K562 (cell line): ENCODE measurements around the gene NR1D1. TPM values are rescaled to one million over a fixed set of nuclear protein-coding genes. Genes with fewer than 3 reads are reported as not detected.

Experiments used
- CREB1 ChIP-seq, 2 experiments: sonication (generic) in 1 of 2; formaldehyde crosslinking in 1 of 2; IDR thresholded peaks; 2 replicates each; pipeline versions ENCODE4 v1.6.1 to v1.8.0; 2012 to 2022; ENCODE audit warnings: inconsistent platforms in 1 of 2, mild to moderate bottlenecking in 1 of 2, missing genetic modification reagents in 1 of 2, moderate library complexity in 1 of 2
- ETV6 ChIP-seq, 3 experiments: fragments of 150-350 bp in 1 of 3; sonication (generic) in 1 of 3; formaldehyde crosslinking in 1 of 3; IDR thresholded peaks; 2 replicates each; pipeline versions ENCODE4 v1.6.1 to v1.8.0; 2014 to 2022; ENCODE audit warnings: borderline replicate concordance in 2 of 3, low read depth in 2 of 3, antibody characterized with exemption in 1 of 3, low read length in 1 of 3, mild to moderate bottlenecking in 1 of 3, missing genetic modification reagents in 1 of 3
- MYNN ChIP-seq, 2 experiments: sonication (generic); formaldehyde crosslinking in 1 of 2; IDR thresholded peaks; 2 replicates each; pipeline versions ENCODE4 v1.5.0 to v1.6.1; 2016 to 2020; ENCODE audit warnings: antibody characterized with exemption in 1 of 2, missing genetic modification reagents in 1 of 2
- NR2C2 ChIP-seq, 2 experiments: fragments of 200-800 bp in 1 of 2; sonication (Bioruptor generic) in 1 of 2; sonication (generic) in 1 of 2; formaldehyde crosslinking in 1 of 2; IDR thresholded peaks; 2 replicates each; pipeline versions ENCODE4 v1.6.1 to v1.8.0; 2016 to 2022; ENCODE audit warnings: mild to moderate bottlenecking in 1 of 2, missing compliant biosample characterization in 1 of 2, missing genetic modification characterization in 1 of 2, missing genetic modification reagents in 1 of 2
- ZBTB7A ChIP-seq: IDR thresholded peaks from 2 replicates; pipeline ENCODE4 v1.6.1; 2011; ENCODE audit warnings: low read depth, mild to moderate bottlenecking, low read length, moderate library complexity, borderline replicate concordance; ENCODE audit not compliant: control insufficient read depth
- polyA plus RNA-seq, 8 experiments: library from polyadenylated mRNA; depleted of rRNA in 4 of 8; stranded (reverse) in 5 of 8; unstranded in 3 of 8; fragments of >200 nt; fragmentation: Nextera tagmentation in 2 of 8; fragmentation: Illumina TruSeq in 1 of 8; extraction: Ambion mirVana in 2 of 8; extraction: Trizol in 1 of 8; gene quantifications; 2 replicates each; pipeline versions ENCODE4 v1.2.1 to v1.2.3, GENCODE V29; 2011 to 2014; ENCODE audit warnings: inconsistent platforms in 1 of 8, missing spikeins in 1 of 8
- total RNA-seq, 7 experiments: library from RNA; depleted of rRNA in 6 of 7; stranded (reverse); fragments of >200 nt in 6 of 7; fragmentation: Illumina TruSeq in 2 of 7; extraction: Trizol in 2 of 7; gene quantifications; 2 replicates each; pipeline versions ENCODE4 v1.2.1 to v1.2.3, GENCODE V29; 2011 to 2021; ENCODE audit warnings: low replicate concordance in 1 of 7
- TF ChIP-seq, protein P1 (sequence below): fragments of 450-650 bp; IDR thresholded peaks from 2 replicates; pipeline ENCODE4 v1.6.1; 2018; ENCODE audit not compliant: partially characterized antibody
- TF ChIP-seq, protein P2 (sequence below): fragments of 450-650 bp; IDR thresholded peaks from 2 replicates; pipeline ENCODE4 v1.7.0; 2016; ENCODE audit warnings: borderline replicate concordance
- TF ChIP-seq, protein P3 (sequence below): fragments of 450-650 bp; IDR thresholded peaks from 2 replicates; pipeline ENCODE4 v1.7.1; 2018; ENCODE audit warnings: mild to moderate bottlenecking, low read depth; ENCODE audit not compliant: partially characterized antibody
- TF ChIP-seq, protein P4 (sequence below): IDR thresholded peaks from 2 replicates; pipeline ENCODE4 v1.6.1; 2014; ENCODE audit warnings: antibody characterized with exemption
- TF ChIP-seq, protein P5 (sequence below): fragments of 450-650 bp; formaldehyde crosslinking; IDR thresholded peaks from 2 replicates; pipeline ENCODE4 v1.4.0; 2020; ENCODE audit warnings: mild to moderate bottlenecking, moderate library complexity

NR1D1 gene
- total and polyA plus RNA-seq, 9 of the 15 experiments (the other 6 are each of a cell fraction or from before 2014, with no cell fraction given): 0.25 to 7.7 (median 0.65) TPM

DNA sequence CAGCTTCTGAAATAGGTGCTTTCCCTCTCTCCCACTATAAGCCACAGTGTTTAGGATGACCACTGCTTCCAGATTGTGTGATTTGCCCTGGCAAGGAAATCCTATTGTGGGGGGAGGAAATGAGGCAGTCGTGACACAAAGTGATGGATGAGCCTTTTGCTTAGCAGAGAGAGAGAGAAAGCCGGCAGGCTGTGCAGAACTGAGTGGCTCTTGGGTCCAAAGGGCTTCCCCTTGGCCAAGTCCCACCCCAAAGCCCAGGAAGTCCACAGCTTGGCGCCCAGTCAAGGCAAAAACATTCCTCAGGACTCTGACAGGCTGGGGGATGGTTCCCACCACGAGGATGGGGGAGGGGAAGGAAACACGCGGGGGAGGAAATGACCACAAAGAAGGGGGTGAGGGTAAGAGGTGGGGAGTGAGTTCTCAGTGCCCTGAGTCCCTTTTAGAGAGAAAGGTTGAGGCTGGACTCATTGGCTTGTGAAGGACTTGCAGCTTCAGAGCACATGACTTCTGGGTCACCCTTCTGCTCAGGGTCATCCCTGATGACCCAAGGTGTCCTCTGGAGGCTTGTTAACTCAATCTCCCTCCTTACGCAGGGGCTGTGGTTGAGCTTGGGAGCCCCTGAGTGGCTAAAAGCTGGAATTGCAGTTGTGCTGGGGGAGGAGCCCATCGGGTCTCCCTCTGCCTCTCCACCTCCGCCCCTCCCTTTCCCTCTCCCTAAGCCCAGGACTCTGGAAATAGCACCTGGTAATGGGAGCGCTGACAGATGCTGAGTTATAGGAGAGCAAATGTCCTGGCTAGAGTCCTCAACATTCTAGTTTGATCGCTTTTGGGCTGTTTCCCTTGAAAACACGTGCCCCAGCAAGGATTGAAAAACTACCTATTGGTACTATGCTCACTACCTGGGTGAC is 11.1 kb upstream of the NR1D1 start (continued):
- TF ChIP-seq, protein P1, sequence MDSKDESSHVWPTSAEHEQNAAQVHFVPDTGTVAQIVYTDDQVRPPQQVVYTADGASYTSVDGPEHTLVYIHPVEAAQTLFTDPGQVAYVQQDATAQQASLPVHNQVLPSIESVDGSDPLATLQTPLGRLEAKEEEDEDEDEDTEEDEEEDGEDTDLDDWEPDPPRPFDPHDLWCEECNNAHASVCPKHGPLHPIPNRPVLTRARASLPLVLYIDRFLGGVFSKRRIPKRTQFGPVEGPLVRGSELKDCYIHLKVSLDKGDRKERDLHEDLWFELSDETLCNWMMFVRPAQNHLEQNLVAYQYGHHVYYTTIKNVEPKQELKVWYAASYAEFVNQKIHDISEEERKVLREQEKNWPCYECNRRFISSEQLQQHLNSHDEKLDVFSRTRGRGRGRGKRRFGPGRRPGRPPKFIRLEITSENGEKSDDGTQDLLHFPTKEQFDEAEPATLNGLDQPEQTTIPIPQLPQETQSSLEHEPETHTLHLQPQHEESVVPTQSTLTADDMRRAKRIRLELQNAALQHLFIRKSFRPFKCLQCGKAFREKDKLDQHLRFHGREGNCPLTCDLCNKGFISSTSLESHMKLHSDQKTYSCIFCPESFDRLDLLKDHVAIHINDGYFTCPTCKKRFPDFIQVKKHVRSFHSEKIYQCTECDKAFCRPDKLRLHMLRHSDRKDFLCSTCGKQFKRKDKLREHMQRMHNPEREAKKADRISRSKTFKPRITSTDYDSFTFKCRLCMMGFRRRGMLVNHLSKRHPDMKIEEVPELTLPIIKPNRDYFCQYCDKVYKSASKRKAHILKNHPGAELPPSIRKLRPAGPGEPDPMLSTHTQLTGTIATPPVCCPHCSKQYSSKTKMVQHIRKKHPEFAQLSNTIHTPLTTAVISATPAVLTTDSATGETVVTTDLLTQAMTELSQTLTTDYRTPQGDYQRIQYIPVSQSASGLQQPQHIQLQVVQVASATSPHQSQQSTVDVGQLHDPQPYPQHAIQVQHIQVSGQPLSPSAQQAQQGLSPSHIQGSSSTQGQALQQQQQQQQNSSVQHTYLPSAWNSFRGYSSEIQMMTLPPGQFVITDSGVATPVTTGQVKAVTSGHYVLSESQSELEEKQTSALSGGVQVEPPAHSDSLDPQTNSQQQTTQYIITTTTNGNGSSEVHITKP: peak; percentile 74
- TF ChIP-seq ZBTB7A (peak; percentile 83; the same call in 1 of the 2 replicates), NR2C2 (CRISPR knock-in tag; IDR thresholded peaks at IDR 0.05) (no peak), NR2C2 (tag; IDR thresholded peaks at IDR 0.05) (peak; percentile 93), CREB1 (IDR thresholded peaks at IDR 0.05) (no peak), CREB1 (CRISPR knock-in tag; IDR thresholded peaks at IDR 0.05) (0 out of 2 replicates have a peak, but pooled peaks have one; percentile 32), ETV6 (IDR thresholded peaks at IDR 0.05; ENCODE audit: borderline replicate concordance in 1 of 2, low read depth in 2 of 2, low read length in 1 of 2) (peak; percentile 41 to 58; a peak in 1 of 4 replicates), ETV6 (CRISPR knock-in tag; IDR thresholded peaks at IDR 0.05; ENCODE audit: borderline replicate concordance) (no peak), MYNN (IDR thresholded peaks at IDR 0.05) (peak; percentile 69; the same call in 1 of the 2 replicates), MYNN (CRISPR knock-in tag; IDR thresholded peaks at IDR 0.05) (no peak)
- TF ChIP-seq, protein P2, sequence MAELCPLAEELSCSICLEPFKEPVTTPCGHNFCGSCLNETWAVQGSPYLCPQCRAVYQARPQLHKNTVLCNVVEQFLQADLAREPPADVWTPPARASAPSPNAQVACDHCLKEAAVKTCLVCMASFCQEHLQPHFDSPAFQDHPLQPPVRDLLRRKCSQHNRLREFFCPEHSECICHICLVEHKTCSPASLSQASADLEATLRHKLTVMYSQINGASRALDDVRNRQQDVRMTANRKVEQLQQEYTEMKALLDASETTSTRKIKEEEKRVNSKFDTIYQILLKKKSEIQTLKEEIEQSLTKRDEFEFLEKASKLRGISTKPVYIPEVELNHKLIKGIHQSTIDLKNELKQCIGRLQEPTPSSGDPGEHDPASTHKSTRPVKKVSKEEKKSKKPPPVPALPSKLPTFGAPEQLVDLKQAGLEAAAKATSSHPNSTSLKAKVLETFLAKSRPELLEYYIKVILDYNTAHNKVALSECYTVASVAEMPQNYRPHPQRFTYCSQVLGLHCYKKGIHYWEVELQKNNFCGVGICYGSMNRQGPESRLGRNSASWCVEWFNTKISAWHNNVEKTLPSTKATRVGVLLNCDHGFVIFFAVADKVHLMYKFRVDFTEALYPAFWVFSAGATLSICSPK: peak; percentile 89
- TF ChIP-seq, protein P3, sequence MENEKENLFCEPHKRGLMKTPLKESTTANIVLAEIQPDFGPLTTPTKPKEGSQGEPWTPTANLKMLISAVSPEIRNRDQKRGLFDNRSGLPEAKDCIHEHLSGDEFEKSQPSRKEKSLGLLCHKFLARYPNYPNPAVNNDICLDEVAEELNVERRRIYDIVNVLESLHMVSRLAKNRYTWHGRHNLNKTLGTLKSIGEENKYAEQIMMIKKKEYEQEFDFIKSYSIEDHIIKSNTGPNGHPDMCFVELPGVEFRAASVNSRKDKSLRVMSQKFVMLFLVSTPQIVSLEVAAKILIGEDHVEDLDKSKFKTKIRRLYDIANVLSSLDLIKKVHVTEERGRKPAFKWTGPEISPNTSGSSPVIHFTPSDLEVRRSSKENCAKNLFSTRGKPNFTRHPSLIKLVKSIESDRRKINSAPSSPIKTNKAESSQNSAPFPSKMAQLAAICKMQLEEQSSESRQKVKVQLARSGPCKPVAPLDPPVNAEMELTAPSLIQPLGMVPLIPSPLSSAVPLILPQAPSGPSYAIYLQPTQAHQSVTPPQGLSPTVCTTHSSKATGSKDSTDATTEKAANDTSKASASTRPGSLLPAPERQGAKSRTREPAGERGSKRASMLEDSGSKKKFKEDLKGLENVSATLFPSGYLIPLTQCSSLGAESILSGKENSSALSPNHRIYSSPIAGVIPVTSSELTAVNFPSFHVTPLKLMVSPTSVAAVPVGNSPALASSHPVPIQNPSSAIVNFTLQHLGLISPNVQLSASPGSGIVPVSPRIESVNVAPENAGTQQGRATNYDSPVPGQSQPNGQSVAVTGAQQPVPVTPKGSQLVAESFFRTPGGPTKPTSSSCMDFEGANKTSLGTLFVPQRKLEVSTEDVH: peak; percentile 61
- TF ChIP-seq, protein P4, sequence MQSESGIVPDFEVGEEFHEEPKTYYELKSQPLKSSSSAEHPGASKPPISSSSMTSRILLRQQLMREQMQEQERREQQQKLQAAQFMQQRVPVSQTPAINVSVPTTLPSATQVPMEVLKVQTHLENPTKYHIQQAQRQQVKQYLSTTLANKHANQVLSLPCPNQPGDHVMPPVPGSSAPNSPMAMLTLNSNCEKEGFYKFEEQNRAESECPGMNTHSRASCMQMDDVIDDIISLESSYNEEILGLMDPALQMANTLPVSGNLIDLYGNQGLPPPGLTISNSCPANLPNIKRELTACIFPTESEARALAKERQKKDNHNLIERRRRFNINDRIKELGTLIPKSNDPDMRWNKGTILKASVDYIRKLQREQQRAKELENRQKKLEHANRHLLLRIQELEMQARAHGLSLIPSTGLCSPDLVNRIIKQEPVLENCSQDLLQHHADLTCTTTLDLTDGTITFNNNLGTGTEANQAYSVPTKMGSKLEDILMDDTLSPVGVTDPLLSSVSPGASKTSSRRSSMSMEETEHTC: peak; percentile 66; the same call in 1 of the 2 replicates
- TF ChIP-seq, protein P5, sequence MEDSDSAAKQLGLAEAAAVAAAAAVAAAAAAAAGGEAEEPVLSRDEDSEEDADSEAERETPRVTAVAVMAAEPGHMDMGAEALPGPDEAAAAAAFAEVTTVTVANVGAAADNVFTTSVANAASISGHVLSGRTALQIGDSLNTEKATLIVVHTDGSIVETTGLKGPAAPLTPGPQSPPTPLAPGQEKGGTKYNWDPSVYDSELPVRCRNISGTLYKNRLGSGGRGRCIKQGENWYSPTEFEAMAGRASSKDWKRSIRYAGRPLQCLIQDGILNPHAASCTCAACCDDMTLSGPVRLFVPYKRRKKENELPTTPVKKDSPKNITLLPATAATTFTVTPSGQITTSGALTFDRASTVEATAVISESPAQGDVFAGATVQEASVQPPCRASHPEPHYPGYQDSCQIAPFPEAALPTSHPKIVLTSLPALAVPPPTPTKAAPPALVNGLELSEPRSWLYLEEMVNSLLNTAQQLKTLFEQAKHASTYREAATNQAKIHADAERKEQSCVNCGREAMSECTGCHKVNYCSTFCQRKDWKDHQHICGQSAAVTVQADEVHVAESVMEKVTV (CRISPR knock-in tag): peak; percentile 87
